HCT116 (cell line): ENCODE measurements around the gene TENM3.

ENCODE experiments used
- CBX3 ChIP-seq: IDR thresholded peaks from 2 replicates; pipeline ENCODE4 v1.6.1; 2012; ENCODE audit warnings: low read depth
- POLR2A ChIP-seq: IDR thresholded peaks from 2 replicates; pipeline ENCODE4 v1.7.0; 2011; ENCODE audit warnings: borderline replicate concordance; ENCODE audit not compliant: insufficient read depth, insufficient read length; ENCODE audit errors: extremely low read depth
- POLR2AphosphoS5 ChIP-seq: IDR thresholded peaks from 2 replicates; pipeline ENCODE4 v1.6.1; 2011; ENCODE audit warnings: mild to moderate bottlenecking, low read depth, low read length, moderate library complexity
- RAD21 ChIP-seq: IDR thresholded peaks from 2 replicates; pipeline ENCODE4 v1.6.1; 2012; ENCODE audit warnings: low read depth, mild to moderate bottlenecking
- YY1 ChIP-seq: IDR thresholded peaks from 2 replicates; pipeline ENCODE4 v1.6.1; 2011; ENCODE audit warnings: low read length, low read depth, moderate library complexity, mild to moderate bottlenecking; ENCODE audit not compliant: insufficient replicate concordance; ENCODE audit errors: extremely low read depth
- ZNF274 ChIP-seq: fragments of 200-500 bp; sonication (Bioruptor generic); IDR thresholded peaks from 2 replicates; pipeline ENCODE4 v1.6.1; 2014; ENCODE audit warnings: mild to moderate bottlenecking, low read depth, low read length, inconsistent platforms
- TF ChIP-seq, protein P1 (sequence below), 3 experiments: fragments of 200-600 bp in 1 of 3; sonication (generic) in 1 of 3; IDR thresholded peaks in 2 of 3; conservative IDR thresholded peaks in 1 of 3; 2 replicates each; pipeline ENCODE4 v1.5.1; 2012 to 2017; ENCODE audit warnings: low read depth in 2 of 3, low read length in 2 of 3, antibody characterized with exemption in 1 of 3, borderline replicate concordance in 1 of 3, control low read depth in 1 of 3, mild to moderate bottlenecking in 1 of 3, mixed read lengths in 1 of 3, mixed run types in 1 of 3, moderate library complexity in 1 of 3; ENCODE audit not compliant: insufficient read depth in 1 of 3
- TF ChIP-seq, protein P2 (sequence below): IDR thresholded peaks from 2 replicates; pipeline ENCODE4 v1.6.1; 2011; ENCODE audit warnings: mild to moderate bottlenecking, low read length, moderate library complexity; ENCODE audit not compliant: insufficient replicate concordance; ENCODE audit errors: extremely low read depth

DNA sequence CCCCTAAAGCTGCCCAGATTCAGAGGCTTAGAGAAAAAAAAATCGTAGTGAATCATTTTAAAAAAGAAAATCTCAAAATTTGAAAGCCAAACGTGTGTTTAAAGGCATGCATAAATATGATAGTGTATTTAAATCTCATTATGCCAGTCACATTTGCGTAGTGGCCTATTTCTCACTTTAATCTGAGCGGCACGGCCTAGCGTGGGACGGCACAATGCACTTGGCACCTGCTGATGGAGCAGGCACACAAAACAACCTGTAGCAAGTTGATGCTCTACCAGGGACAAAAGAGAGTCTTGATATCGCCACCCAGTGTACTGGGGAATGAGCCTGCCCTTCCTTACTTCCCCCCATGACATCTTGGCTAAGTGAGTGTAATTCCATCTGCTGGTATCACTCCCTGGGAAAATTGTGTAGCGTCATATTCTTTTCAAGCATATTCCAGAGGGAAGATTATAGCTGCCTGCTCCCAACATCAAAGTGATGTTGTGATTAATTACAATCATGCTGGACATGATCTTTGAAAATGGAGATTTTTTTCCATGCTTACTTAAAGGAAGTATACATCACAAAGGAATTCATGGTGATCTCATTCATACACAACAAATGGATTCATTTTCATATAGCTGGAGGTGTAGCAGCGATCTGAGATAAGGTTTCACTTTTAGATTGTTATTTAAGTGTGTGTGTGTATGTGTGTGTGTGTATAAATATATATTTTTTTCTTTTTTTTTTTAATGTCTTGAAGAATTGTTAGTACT lies 535.2 kb downstream of the TENM3 start:
- TF ChIP-seq, protein P1, sequence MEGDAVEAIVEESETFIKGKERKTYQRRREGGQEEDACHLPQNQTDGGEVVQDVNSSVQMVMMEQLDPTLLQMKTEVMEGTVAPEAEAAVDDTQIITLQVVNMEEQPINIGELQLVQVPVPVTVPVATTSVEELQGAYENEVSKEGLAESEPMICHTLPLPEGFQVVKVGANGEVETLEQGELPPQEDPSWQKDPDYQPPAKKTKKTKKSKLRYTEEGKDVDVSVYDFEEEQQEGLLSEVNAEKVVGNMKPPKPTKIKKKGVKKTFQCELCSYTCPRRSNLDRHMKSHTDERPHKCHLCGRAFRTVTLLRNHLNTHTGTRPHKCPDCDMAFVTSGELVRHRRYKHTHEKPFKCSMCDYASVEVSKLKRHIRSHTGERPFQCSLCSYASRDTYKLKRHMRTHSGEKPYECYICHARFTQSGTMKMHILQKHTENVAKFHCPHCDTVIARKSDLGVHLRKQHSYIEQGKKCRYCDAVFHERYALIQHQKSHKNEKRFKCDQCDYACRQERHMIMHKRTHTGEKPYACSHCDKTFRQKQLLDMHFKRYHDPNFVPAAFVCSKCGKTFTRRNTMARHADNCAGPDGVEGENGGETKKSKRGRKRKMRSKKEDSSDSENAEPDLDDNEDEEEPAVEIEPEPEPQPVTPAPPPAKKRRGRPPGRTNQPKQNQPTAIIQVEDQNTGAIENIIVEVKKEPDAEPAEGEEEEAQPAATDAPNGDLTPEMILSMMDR (IDR thresholded peaks at IDR 0.05 in 2 of 3, conservative IDR thresholded peaks at IDR 0.05 in 1 of 3; ENCODE audit: borderline replicate concordance in 1 of 3, insufficient read depth in 1 of 3, low read depth in 2 of 3, low read length in 2 of 3), result no peak
- TF ChIP-seq CBX3 (no peak), POLR2AphosphoS5 (no peak), ZNF274 (no peak), RAD21 (no peak), YY1 (no peak), POLR2A (no peak)
- TF ChIP-seq, protein P2, sequence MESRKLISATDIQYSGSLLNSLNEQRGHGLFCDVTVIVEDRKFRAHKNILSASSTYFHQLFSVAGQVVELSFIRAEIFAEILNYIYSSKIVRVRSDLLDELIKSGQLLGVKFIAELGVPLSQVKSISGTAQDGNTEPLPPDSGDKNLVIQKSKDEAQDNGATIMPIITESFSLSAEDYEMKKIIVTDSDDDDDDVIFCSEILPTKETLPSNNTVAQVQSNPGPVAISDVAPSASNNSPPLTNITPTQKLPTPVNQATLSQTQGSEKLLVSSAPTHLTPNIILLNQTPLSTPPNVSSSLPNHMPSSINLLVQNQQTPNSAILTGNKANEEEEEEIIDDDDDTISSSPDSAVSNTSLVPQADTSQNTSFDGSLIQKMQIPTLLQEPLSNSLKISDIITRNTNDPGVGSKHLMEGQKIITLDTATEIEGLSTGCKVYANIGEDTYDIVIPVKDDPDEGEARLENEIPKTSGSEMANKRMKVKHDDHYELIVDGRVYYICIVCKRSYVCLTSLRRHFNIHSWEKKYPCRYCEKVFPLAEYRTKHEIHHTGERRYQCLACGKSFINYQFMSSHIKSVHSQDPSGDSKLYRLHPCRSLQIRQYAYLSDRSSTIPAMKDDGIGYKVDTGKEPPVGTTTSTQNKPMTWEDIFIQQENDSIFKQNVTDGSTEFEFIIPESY, result no peak
